ENCODE measurements around the gene TSPOAP1. TPM values are rescaled to one million over a fixed set of nuclear protein-coding genes. Genes with fewer than 3 reads are reported as not detected.

TSPOAP1 gene
- total RNA-seq, 2 experiments from 2014 or later = 70.6 to 77.7 TPM

DNA sequence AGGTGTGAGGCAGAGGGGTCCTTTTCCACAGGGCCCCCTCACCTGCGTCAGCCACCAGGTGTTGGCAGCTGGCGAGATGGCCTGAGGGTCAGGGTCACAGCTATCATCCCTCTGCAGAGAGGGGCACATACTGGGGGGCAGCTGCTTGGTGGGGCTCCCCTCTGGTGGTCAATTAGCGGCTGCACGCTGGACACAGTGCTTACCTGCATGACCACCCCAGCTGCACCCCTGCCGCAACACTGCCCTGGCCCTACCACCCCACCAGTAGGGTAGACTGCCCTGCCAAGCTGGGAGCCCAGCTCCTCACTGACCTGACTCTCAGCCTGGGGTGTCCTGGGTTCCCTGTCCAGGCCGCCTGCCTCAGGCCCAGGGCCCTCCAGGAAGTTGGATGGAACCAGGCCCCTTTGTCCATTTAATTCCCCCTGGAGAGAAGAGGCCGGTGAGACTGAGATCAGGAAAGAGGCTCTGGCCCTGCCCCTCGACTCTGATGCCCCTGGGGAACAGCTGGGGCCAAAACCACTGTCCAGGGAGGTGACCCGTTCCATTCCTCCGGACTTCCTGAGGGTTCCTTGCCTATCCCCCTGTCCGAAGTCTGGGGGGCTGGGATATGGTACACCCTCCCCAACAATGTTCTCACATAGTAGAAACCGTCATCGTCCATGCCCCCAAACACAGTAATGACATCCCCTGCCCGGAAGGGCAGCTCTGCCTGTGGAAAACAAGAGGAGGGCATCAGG lies 23.7 kb downstream of the TSPOAP1 start:
- H3K27ac Mint-ChIP-seq = no peak overlapping the region
- DNase-seq (no peak), ATAC-seq (ENCODE audit: low read depth) (no peak)
- POLR2A ChIA-PET = interaction anchor here (0.7 to 2.7 kb wide), 9 partner anchors 12 to 113 kb away, joined by 3 to 16 read pairs (median 5); partner anchors contain the start of genes RNF43, SUPT4H1 and TSPOAP1
- H3K4me1 Mint-ChIP-seq = peaks cover 1% of the 10 kb centered on the region
- H3K27me3 Mint-ChIP-seq = no peaks in the 10 kb centered on the region
- peaks cover 2% of the 10 kb centered on the region for H3K36me3 Mint-ChIP-seq
- H3K4me3 Mint-ChIP-seq = no peak overlapping the region
- H3K9me3 Mint-ChIP-seq = no peaks in the 10 kb centered on the region

GRCh38 chr17:58303971-58304749 lies 24.4 kb downstream of the TSPOAP1 start:
- H3K4me1 Mint-ChIP-seq = peaks cover 1% of the 10 kb centered on the region
- POLR2A ChIA-PET = interaction anchor here (1.1 to 2.7 kb wide), 4 partner anchors 13 to 48 kb away, joined by 3 to 16 read pairs (median 8); partner anchors contain the start of genes SUPT4H1 and TSPOAP1
- peaks cover 5% of the 10 kb centered on the region for H3K27me3 Mint-ChIP-seq
- no peak overlapping the region for H3K4me3 Mint-ChIP-seq
- peak; percentile 72 for DNase-seq
- ATAC-seq (ENCODE audit: low read depth) = peak; percentile 79
- H3K27ac Mint-ChIP-seq = no peak overlapping the region
- no peaks in the 10 kb centered on the region for H3K9me3 Mint-ChIP-seq
- H3K36me3 Mint-ChIP-seq = peaks cover 2% of the 10 kb centered on the region

DNA sequence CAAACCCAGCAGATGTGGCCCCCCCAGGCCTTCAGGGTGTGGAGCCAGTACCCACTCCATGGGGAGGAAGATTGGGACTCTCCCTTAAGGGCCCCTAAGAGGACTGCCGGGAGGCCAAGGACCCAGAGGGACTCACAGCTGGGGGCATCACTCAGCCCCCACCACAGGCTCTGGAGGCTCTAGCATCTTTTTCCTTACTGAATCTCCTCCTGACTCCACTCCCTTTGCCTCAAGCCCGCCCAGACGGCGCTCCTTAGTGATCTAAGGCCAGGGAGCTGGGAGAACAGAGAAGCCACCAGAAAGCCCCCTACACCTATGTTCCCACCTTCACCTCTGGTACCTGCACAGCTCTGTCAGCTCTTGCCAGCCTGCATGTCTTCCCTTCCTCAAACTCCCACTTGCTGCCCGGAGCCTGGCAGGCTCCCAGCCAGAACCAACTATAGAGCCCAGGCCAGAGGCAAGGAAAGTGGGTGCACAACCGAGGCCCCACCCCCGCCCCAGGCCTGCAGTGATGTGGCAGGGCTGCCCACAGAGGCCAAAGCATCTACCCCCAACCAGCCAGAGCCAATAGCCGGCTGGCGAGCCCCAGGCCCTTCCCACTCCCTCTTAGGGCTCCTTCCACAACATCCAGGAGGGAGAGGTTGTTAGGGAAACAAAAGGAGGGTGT lies 25.5 kb downstream of the TSPOAP1 start:
- Mint-ChIP-seq H3K27me3 (peaks cover 14% of the 10 kb centered on the region), H3K4me1 (peaks cover 1% of the 10 kb centered on the region), H3K9me3 (no peaks in the 10 kb centered on the region), H3K4me3 (no peak overlapping the region), H3K27ac (no peak overlapping the region), H3K36me3 (peaks cover 2% of the 10 kb centered on the region)
- DNase-seq = no peak
- POLR2A ChIA-PET = interaction anchor here (1.3 to 2.7 kb wide), 3 partner anchors 25 to 49 kb away, joined by 4 to 16 read pairs (median 9); partner anchors contain the start of gene SUPT4H1
- no peak for ATAC-seq (ENCODE audit: low read depth)

GRCh38 chr17:58302171-58302918 lies 26.2 kb downstream of the TSPOAP1 start:
- Mint-ChIP-seq H3K27ac (no peak overlapping the region), H3K9me3 (no peaks in the 10 kb centered on the region), H3K27me3 (peaks cover 15% of the 10 kb centered on the region), H3K36me3 (peaks cover 2% of the 10 kb centered on the region), H3K4me1 (peaks cover 1% of the 10 kb centered on the region), H3K4me3 (no peak overlapping the region)
- no peak for ATAC-seq (ENCODE audit: low read depth)
- no peak for DNase-seq
- POLR2A ChIA-PET = interaction anchor here (1.3 to 2.7 kb wide), 2 partner anchors 25 to 49 kb away, joined by 4 to 9 read pairs; partner anchors contain the start of gene SUPT4H1

- Mint-ChIP-seq H3K4me3 (no peak overlapping the region), H3K36me3 (peaks cover 2% of the 10 kb centered on the region), H3K4me1 (peaks cover 1% of the 10 kb centered on the region), H3K27me3 (peaks cover 15% of the 10 kb centered on the region), H3K9me3 (no peaks in the 10 kb centered on the region), H3K27ac (no peak overlapping the region)
- no peak for DNase-seq
- no peak for ATAC-seq (ENCODE audit: low read depth)
- POLR2A ChIA-PET = interaction anchor here (0.7 kb wide), 1 partner anchor 80 kb away, joined by 3 read pairs; no protein-coding TSS in a partner anchor
Observed at GRCh38 chr17:58301504-58302150, 27.0 kb downstream of the TSPOAP1 start.

DNA sequence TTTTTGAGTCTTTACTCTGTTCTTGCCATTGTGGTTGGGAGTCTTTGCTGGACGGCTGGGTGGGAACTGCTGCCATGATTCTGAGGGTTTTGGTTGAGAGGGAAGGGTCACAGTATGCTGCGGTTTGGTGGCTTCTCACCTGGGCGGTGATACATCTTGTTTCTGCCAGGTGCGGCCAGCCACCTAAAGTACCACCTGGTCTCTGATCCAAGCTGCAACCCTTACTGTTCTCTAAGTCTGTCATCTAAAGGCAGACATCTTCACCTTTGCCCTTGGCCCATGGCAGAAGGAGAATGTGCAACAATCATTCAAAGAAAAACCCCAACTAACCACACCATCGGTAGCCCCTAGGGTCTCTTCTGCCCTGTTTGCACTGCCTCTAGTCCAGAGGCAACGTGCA lies 28.3 kb downstream of the TSPOAP1 start:
- Mint-ChIP-seq H3K4me1 (peaks cover 1% of the 10 kb centered on the region), H3K27ac (no peak overlapping the region), H3K4me3 (no peak overlapping the region), H3K9me3 (no peaks in the 10 kb centered on the region), H3K36me3 (peaks cover 2% of the 10 kb centered on the region), H3K27me3 (peaks cover 16% of the 10 kb centered on the region)
- POLR2A ChIA-PET = interaction anchor here (0.8 kb wide), 1 partner anchor 44 kb away, joined by 3 read pairs; no protein-coding TSS in a partner anchor
- ATAC-seq (ENCODE audit: low read depth) = no peak
- no peak for DNase-seq

- no peak overlapping the region for H3K27ac Mint-ChIP-seq
- no peak overlapping the region for H3K4me3 Mint-ChIP-seq
- H3K9me3 Mint-ChIP-seq = no peaks in the 10 kb centered on the region
- H3K27me3 Mint-ChIP-seq = peaks cover 44% of the 10 kb centered on the region
- ATAC-seq (ENCODE audit: low read depth) (no peak), DNase-seq (no peak)
- POLR2A ChIA-PET = no interaction called here
- no peaks in the 10 kb centered on the region for H3K36me3 Mint-ChIP-seq
- no peaks in the 10 kb centered on the region for H3K4me1 Mint-ChIP-seq
Observed at GRCh38 chr17:58294034-58294433, 34.6 kb downstream of the TSPOAP1 start.

DNA sequence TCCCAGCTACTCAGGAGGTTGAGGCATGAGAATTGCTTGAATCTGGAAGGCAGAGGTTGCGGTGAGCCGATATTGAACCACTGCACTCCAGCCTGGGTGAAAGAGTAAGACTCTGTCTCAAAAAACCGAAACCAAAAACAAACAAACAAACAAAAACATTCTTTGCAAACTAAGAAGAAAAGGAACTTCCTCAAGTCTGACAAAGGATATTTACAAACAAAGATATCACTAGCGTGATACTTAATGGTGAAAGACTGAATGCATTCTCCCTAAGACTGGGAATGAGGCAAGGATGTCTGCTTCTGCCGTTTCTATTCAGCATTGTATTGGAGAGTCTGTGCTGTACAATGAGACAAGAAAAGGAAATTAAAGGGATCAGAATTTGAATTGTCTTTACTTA lies 37.3 kb downstream of the TSPOAP1 start:
- Mint-ChIP-seq H3K36me3 (no peaks in the 10 kb centered on the region), H3K27me3 (peaks cover 37% of the 10 kb centered on the region), H3K4me1 (no peaks in the 10 kb centered on the region), H3K27ac (no peak overlapping the region), H3K9me3 (no peaks in the 10 kb centered on the region), H3K4me3 (no peak overlapping the region)
- ATAC-seq (ENCODE audit: low read depth) = no peak
- no peak for DNase-seq
- POLR2A ChIA-PET = no interaction called here

DNA sequence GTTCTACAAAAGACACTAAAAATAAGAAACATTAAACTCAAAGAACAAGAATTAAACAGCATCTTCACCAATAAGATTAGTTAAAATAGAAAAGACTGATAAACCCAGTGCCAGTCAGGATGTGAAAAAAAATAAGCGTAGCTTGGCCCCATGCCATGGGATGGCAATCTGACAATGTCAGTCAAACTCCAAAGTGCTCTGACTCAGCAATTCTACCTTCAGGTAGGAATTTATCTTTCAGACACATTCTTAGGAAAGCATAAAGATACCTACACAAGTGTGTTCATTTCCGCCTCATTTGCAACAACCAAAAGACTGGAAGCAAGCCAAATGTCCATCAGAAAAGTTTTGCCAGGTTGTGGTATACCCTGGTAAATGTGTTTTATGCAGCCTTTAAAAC lies 38.7 kb downstream of the TSPOAP1 start:
- no peak overlapping the region for H3K4me3 Mint-ChIP-seq
- ATAC-seq (ENCODE audit: low read depth) = no peak
- no peak for DNase-seq
- H3K27me3 Mint-ChIP-seq = peaks cover 39% of the 10 kb centered on the region
- H3K27ac Mint-ChIP-seq = no peak overlapping the region
- no peaks in the 10 kb centered on the region for H3K36me3 Mint-ChIP-seq
- no peaks in the 10 kb centered on the region for H3K9me3 Mint-ChIP-seq
- POLR2A ChIA-PET = no interaction called here
- H3K4me1 Mint-ChIP-seq = peaks cover under 1% of the 10 kb centered on the region

DNA sequence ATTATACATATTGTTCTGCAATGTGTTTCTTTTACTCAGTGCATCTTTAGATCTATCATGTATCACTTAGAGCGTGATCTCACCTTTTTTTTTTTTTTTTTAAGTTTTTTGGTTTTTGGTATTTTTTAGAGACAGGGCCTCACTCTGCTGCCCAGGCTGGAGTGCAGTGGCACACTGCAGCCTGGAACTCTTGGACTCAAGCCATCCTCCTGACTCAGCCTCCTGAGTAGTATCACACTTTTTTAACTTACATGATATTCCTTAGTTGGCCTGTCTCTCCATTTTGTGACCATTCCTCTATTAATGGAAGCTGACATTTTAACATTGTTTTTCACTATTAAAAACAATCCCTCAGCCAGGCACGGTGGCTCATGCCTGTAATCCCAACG lies 43.2 kb downstream of the TSPOAP1 start:
- no peak overlapping the region for H3K4me3 Mint-ChIP-seq
- POLR2A ChIA-PET = no interaction called here
- H3K9me3 Mint-ChIP-seq = no peaks in the 10 kb centered on the region
- peaks cover 19% of the 10 kb centered on the region for H3K27me3 Mint-ChIP-seq
- peaks cover 2% of the 10 kb centered on the region for H3K4me1 Mint-ChIP-seq
- H3K36me3 Mint-ChIP-seq = no peaks in the 10 kb centered on the region
- H3K27ac Mint-ChIP-seq = no peak overlapping the region
- ATAC-seq (ENCODE audit: low read depth) (no peak), DNase-seq (no peak)

DNA sequence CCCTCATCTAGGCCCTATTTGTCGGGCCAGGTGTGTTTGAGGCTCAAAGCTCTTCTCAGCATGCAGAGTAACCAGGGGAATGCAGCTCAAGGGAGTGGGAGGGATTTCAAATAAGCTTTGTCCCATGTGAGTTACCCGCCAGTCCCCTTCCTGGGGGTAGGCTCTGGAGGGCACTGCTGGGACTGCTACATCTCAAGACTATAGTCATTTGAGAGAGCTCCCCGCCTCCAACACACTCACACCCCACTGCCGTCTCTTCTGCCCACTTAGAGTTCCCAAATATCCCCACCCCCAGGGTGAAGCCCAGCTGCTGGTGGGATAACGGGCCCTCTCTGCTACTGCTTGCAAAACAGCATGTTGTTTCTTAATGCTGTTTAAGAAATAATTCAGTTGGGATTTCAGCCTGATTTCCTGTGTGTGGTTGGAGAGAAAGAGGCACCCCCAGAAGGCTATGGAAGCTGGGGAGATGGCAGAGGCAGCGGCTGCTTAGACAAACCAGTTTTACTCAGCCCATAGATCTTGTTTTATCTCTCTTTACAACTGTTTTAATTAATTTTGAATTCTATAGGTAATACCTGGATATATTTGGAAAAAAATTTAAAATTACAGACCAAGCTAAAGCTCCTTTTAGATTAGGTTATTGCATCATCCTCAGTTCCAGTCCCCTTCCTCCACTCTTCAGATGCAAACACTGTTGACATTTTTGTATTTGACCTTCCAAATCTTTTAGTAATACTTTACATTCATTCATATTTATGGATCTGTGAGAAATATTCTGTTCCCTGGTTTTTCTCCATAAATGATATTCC lies 43.8 kb downstream of the TSPOAP1 start:
- ATAC-seq (ENCODE audit: low read depth) = no peak
- DNase-seq = no peak
- POLR2A ChIA-PET = no interaction called here

More for the DNA sequence above, 43.8 kb downstream of the TSPOAP1 start:
- no peaks in the 10 kb centered on the region for H3K36me3 Mint-ChIP-seq
- no peak overlapping the region for H3K27ac Mint-ChIP-seq
- peaks cover 3% of the 10 kb centered on the region for H3K4me1 Mint-ChIP-seq
- no peak overlapping the region for H3K4me3 Mint-ChIP-seq
- H3K9me3 Mint-ChIP-seq = no peaks in the 10 kb centered on the region
- H3K27me3 Mint-ChIP-seq = peaks cover 19% of the 10 kb centered on the region
